Right atrium auricular region (tissue), 2 donors: ENCODE results near the gene ANP32B. TPM values are rescaled to one million over a fixed set of nuclear protein-coding genes. Genes with fewer than 3 reads are reported as not detected.

Source experiments
- DNase-seq: peaks from one replicate; pipeline ENCODE4 v3.0.0-alpha.2; 2019; ENCODE audit warnings: low spot score
- H3K27ac ChIP-seq, 2 donors: fragments of 200-600 bp; sonication (generic); 1 replicate in 1 of 2; 2 replicates in 1 of 2; pipeline ENCODE4 v1.5.1; 2016 to 2019
- H3K27me3 ChIP-seq, 2 donors: fragments of 200-600 bp; sonication (generic); one replicate each; pipeline versions ENCODE4 v1.5.1 to v1.6.0; 2017 to 2019
- H3K36me3 ChIP-seq: fragments of 200-600 bp; sonication (generic); one replicate; pipeline ENCODE4 v1.5.1; 2016
- H3K4me1 ChIP-seq, 2 donors: fragments of 200-600 bp; sonication (generic); one replicate each; pipeline versions ENCODE4 v1.5.1 to v1.6.0; 2017 to 2019
- H3K4me3 ChIP-seq, 2 donors: fragments of 200-600 bp; sonication (generic); 1 replicate in 1 of 2; 2 replicates in 1 of 2; pipeline ENCODE4 v1.5.1; 2017 to 2019; ENCODE audit warnings: mild to moderate bottlenecking in 1 of 2, moderate library complexity in 1 of 2
- H3K9me3 ChIP-seq, 2 donors: fragments of 200-600 bp; sonication (generic); one replicate each; pipeline ENCODE4 v1.5.1; 2019
- CTCF ChIP-seq, 2 donors: fragments of 200-600 bp; sonication (generic); IDR thresholded peaks; one replicate each; pipeline ENCODE4 v1.5.1; 2019; ENCODE audit warnings: antibody characterized with exemption in 2 of 2
- total RNA-seq, 2 donors: library from RNA; depleted of rRNA; stranded (reverse); fragments of >200 nt; gene quantifications; one replicate each; pipeline ENCODE4 v1.1.0, GENCODE V29; 2016

ANP32B gene
- total RNA-seq, 2 donors from 2014 or later = 19.5 to 26.8 TPM

GRCh38 chr9:97985058-97985861 lies 2.1 kb downstream of the ANP32B start:
- Histone ChIP-seq H3K9me3 (no peaks in the 10 kb centered on the region), H3K27ac (peak overlapping the region; percentile 98 to 99), H3K36me3 (no peaks in the 10 kb centered on the region), H3K4me3 (peak overlapping the region; percentile 93 to 94), H3K27me3 (no peaks in the 10 kb centered on the region), H3K4me1 (peaks cover 0 to 57% of the 10 kb centered on the region in 2 donors)
- TF ChIP-seq CTCF (IDR thresholded peaks at IDR 0.05) = no peak
- no peak for DNase-seq

GRCh38 chr9:97987487-97987886 lies 4.3 kb downstream of the ANP32B start:
- Histone ChIP-seq H3K9me3 (no peaks in the 10 kb centered on the region), H3K36me3 (no peaks in the 10 kb centered on the region), H3K4me1 (peaks cover 0 to 53% of the 10 kb centered on the region in 2 donors), H3K27ac (no peak overlapping the region), H3K27me3 (no peaks in the 10 kb centered on the region), H3K4me3 (no peak overlapping the region)
- DNase-seq = no peak
- TF ChIP-seq CTCF (IDR thresholded peaks at IDR 0.05) = no peak

GRCh38 chr9:97990259-97990658 lies 7.1 kb downstream of the ANP32B start:
- Histone ChIP-seq H3K4me1 (peaks cover 0 to 65% of the 10 kb centered on the region in 2 donors), H3K27ac (no peak overlapping the region), H3K4me3 (no peak overlapping the region), H3K27me3 (no peaks in the 10 kb centered on the region), H3K36me3 (peaks cover 8% of the 10 kb centered on the region), H3K9me3 (no peaks in the 10 kb centered on the region)
- no peak for DNase-seq
- TF ChIP-seq CTCF (IDR thresholded peaks at IDR 0.05) = no peak

GRCh38 chr9:97991818-97992217 lies 8.7 kb downstream of the ANP32B start:
- no peaks in the 10 kb centered on the region for H3K9me3 ChIP-seq
- H3K4me3 ChIP-seq = no peak overlapping the region
- no peak for TF ChIP-seq CTCF (IDR thresholded peaks at IDR 0.05)
- peaks cover 17% of the 10 kb centered on the region for H3K36me3 ChIP-seq
- H3K27me3 ChIP-seq = no peaks in the 10 kb centered on the region
- DNase-seq = no peak
- peaks cover 0 to 51% of the 10 kb centered on the region in 2 donors for H3K4me1 ChIP-seq
- H3K27ac ChIP-seq = no peak overlapping the region

GRCh38 chr9:97992219-97992618 lies 9.1 kb downstream of the ANP32B start:
- no peak overlapping the region for H3K4me3 ChIP-seq
- no peak for TF ChIP-seq CTCF (IDR thresholded peaks at IDR 0.05)
- H3K27ac ChIP-seq = no peak overlapping the region
- peaks cover 21% of the 10 kb centered on the region for H3K36me3 ChIP-seq
- H3K4me1 ChIP-seq = peaks cover 0 to 51% of the 10 kb centered on the region in 2 donors
- no peak for DNase-seq
- H3K27me3 ChIP-seq = no peaks in the 10 kb centered on the region
- no peaks in the 10 kb centered on the region for H3K9me3 ChIP-seq
